Caki2 (cell line): ENCODE results near the gene CLEC20A. TPM values are rescaled to one million over a fixed set of nuclear protein-coding genes. Genes with fewer than 3 reads are reported as not detected.

ENCODE experiments used
- DNase-seq: peaks from one replicate; pipeline ENCODE4 v3.0.0-alpha.2; 2015; ENCODE audit warnings: low read depth
- in situ Hi-C: cut with HindIII; loops from 2 replicates; pipeline ENCODE4 v1.10.0; 2016; ENCODE audit warnings: low sequenced_read_pairs, low pct_unique_long_range_greater_than_20kb, mixed read lengths
- total RNA-seq: library from RNA; depleted of rRNA; stranded (reverse); fragments of >200 nt; shearing (Covaris generic); gene quantifications from 2 replicates; pipeline ENCODE4 v1.2.3, GENCODE V29; 2014; ENCODE audit warnings: low replicate concordance; rRNA removed

The CLEC20A gene
- total RNA-seq, 1 experiment from 2014 or later = not detected

DNA sequence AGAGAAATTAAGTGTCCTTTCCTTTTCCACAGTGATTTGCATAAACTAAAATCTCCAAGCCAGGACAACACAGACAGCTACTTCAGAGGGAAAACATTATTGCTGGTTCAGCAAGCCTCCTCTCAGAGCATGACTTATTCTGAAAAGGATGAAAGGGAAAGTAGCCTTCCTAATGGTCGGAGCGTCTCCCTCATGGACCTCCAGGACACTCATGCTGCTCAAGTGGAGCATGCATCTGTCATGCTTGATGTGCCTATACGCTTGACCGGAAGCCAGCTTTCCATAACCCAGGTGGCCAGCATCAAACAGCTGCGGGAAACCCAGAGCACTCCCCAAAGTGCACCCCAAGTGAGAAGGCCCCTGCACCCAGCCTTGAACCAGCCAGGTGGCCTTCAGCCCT is 39.1 kb downstream of the CLEC20A start:
- no peak for DNase-seq
- in situ Hi-C loops = no loop called here

DNA sequence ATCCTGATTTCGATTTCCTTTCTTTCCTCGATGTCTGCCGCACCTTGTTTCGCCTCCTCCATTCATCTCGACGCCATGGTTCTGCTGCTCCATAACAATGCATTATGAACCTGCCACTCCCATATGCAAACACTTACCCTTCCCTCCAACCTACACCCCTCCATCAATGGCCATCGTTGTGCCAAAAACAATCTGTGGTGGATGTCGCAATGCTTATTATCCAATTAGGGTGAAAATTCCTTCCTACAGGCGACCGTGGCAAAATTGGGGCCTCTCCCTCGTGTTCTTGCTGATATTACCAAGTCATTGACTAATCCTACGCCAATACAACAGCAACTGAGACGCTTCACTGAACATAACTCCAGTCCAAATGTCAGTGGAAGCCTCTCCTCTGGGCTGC is 40.3 kb downstream of the CLEC20A start:
- in situ Hi-C loops = no loop called here
- DNase-seq = no peak

DNA sequence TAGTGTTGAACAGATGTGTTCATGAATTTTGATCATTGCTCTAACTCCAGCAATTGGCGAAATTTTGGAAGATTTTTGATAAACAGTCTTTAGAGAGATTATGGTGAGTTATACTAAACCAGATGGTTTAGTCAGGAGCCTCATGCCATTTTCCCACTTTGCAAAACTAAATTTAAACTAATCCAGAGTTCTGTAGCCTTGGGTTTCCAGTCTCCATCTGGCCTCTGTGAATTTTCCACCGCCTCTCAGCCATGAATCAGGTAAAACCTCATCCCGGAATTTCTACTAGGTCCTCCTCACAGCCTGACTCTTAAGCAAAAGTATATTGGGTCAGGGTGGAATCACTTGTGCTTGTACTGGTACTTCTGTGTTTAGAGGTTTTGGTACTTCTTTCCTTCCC is 44.8 kb downstream of the CLEC20A start:
- in situ Hi-C loops = no loop called here
- DNase-seq = no peak

DNA sequence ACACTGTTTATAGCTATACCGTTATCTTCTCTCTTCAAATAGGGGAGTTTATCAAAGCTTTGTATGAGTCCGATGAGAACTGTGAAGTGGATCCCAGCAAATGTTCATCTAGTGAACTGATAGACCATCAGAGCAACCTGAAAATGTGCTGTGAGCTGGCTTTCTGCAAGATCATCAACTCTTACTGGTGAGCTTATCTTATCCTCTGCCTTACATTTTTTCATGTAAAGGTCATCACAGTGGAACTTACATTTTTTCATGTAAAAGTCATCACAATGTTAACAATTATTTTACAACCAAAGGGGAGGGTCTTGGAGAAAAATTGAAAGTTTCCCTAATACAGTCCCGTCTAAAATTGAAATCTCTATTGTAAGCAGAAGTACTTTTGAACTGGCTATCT is 45.2 kb downstream of the CLEC20A start:
- DNase-seq = no peak
- in situ Hi-C loops = no loop called here

DNA sequence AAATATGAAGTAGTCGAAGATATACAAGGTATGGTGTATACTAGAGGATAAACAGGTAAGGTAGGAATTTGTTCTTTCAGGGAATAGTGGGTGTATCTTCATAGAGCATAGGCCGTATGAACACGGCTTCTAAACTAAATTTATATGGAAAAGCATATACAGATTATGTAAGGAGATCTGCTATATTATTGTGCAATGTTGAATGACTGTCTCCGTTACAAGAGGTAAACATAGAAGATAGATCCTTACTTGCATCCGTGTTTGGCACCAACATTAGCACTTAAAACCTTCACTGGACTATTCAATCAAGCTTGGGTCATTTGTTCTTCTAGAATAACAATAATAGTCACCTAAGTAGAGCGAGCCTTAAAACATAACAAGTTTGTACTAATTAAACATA is 45.9 kb downstream of the CLEC20A start:
- no peak for DNase-seq
- in situ Hi-C loops = no loop called here

DNA sequence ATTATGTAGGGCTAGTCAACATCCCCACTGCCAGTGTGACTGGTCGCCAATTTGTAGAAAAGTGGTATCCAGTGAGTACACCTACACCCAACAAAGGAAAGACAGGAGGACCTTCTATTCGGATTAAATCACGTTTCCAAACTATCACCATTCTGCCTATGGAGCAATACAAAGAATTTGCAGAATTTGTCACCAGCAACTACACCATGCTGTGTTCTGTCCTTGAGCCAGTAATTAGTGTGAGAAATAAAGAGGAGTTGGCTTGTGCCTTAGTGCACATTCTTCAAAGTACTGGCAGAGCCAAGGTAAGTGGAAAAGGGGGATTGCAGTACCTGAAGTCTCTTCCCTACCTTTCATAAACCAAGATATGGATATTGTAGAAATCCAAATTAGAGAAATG is 53.8 kb downstream of the CLEC20A start:
- no peak for DNase-seq
- in situ Hi-C loops = no loop called here

DNA sequence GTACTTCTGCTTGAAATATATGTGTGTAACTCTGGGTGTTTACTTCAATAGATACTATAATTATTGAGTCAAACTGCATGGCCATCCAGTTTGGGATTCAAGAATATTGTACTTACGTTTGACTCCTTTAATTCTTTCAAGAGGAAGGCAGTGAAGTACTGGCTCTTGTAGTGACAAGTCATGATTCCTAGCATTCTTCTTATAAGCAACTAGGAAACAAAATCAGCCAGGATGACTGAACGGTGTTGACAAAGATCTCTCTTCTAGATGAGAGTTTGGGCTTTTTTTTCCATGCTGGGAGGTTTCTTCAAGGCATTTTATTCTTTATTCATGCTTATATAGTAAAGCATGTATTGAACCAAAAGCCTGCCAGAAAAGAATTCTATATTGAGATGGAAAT is 58.3 kb downstream of the CLEC20A start:
- no peak for DNase-seq
- in situ Hi-C loops = no loop called here

DNA sequence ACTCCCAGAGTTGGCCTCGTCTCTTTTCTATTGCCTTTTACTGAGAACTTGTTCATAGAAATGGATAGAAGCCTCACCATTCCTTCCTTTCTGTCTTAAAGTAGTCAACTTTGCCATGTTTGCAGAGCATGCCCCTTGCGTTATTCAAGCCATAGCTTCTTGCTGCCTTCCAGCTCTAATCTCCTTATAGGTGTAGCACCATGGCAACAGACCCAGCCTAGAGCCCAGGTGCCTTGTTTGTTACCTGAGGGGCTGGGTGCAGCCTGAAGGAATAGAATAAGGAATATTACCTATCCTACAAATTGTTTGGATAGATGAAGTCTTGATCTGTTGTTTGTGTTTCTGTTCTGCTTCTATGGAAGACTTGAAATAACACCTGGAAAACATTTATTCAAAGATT is 59.9 kb downstream of the CLEC20A start:
- in situ Hi-C loops = no loop called here
- DNase-seq = no peak

DNA sequence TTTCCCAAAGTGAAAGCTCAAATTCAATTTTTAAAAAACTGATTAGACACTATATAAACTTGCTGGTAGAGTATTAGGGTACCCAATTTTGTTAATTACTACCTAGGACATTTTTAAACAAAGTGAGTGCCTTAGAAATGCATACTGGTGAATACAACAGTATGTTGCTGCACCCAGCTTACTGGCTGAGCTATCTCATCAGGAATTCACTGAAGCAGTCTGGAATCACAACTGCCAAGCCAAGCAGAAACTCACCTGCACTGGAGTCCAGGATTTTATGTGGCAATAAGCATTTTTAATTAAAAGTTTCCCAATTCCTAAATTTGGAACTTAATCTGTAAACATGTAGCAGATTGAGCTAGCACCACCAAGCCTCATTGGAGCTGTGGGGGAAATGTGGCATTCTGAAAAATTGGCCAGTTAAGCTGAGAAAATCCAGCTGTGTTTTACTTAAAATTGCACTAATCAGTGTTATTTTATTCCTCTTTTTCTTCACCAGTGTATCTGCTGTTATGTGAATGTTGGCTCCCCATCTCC is 61.8 kb downstream of the CLEC20A start:
- in situ Hi-C loops = no loop called here

DNA sequence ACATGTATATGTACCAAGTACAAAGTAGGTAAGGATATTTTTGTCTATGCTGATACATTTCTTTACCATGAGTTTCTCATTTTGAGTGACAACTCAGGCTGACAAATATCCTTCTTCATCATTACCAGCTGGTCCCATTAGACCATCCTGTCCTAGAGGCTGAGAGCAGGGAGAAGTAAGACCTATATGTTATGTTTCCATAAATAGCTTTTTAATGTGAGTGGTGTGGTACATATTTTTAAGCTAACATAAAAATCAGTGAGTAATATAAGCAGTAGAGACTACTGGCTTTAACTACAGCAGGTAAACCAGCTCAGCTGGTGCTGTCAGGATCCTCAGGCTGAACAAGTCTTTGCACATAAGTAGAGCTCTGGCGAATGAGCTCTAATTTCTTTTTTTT is 62.4 kb downstream of the CLEC20A start:
- in situ Hi-C loops = no loop called here
- DNase-seq = no peak

More for the DNA sequence above, 61.8 kb downstream of the CLEC20A start:
- no peak for DNase-seq

Other genes with a start within 250 kb of the CLEC20A start
- not detected in 2 replicates for gene TEX35, start 16.1 kb upstream of the CLEC20A start, total RNA-seq
- gene RALGPS2, start 228.3 kb upstream of the CLEC20A start, total RNA-seq = 1.2 and 10.3 TPM in 2 replicates